SIG-M5 treated with dmso at 0.1 percent for 504 hours (cell line): ENCODE measurements around the gene SLX4IP.

Source experiments
- DNase-seq: peaks from one replicate; lab custom pipeline; 2025; ENCODE audit not compliant: unreplicated experiment; lab: John Stamatoyannopoulos, UW

The SLX4IP gene

GRCh38 chr20:10492844-10493243, 57.7 kb downstream of the SLX4IP start:
- DNase-seq: no peak

GRCh38 chr20:10495173-10495572, 60.1 kb downstream of the SLX4IP start:
- DNase-seq: no peak

- DNase-seq: no peak
These were observed 61.4 kb downstream of the SLX4IP start for GRCh38 chr20:10496465-10496864.

- DNase-seq: no peak
These were observed 62.2 kb downstream of the SLX4IP start for GRCh38 chr20:10497283-10497682.

GRCh38 chr20:10497791-10498190, 62.7 kb downstream of the SLX4IP start:
- no peak for DNase-seq

GRCh38 chr20:10498200-10498599, 63.1 kb downstream of the SLX4IP start:
- DNase-seq: no peak

GRCh38 chr20:10501402-10501801, 66.3 kb downstream of the SLX4IP start:
- DNase-seq: peak; percentile 92

GRCh38 chr20:10502098-10502526, 67.0 kb downstream of the SLX4IP start:
- DNase-seq: no peak

- DNase-seq: peak; percentile 59
These were observed 69.5 kb downstream of the SLX4IP start for GRCh38 chr20:10504608-10504993.

- DNase-seq: peak; percentile 89
These were observed 70.1 kb downstream of the SLX4IP start for GRCh38 chr20:10504994-10505730.

GRCh38 chr20:10505827-10506226, 70.7 kb downstream of the SLX4IP start:
- DNase-seq: no peak

- no peak for DNase-seq
These were observed 71.9 kb downstream of the SLX4IP start for GRCh38 chr20:10507052-10507451.

GRCh38 chr20:10508060-10508459, 73.0 kb downstream of the SLX4IP start:
- no peak for DNase-seq

GRCh38 chr20:10508468-10509251, 73.6 kb downstream of the SLX4IP start:
- no peak for DNase-seq

- DNase-seq: no peak
These were observed 74.3 kb downstream of the SLX4IP start for GRCh38 chr20:10509376-10509775.

GRCh38 chr20:10510216-10510615, 75.1 kb downstream of the SLX4IP start:
- DNase-seq: no peak

GRCh38 chr20:10511170-10511508, 76.0 kb downstream of the SLX4IP start:
- no peak for DNase-seq

GRCh38 chr20:10511509-10512251, 76.6 kb downstream of the SLX4IP start:
- peak; percentile 93 for DNase-seq

- no peak for DNase-seq
These were observed 78.0 kb downstream of the SLX4IP start for GRCh38 chr20:10513061-10513460.

- no peak for DNase-seq
These were observed 78.9 kb downstream of the SLX4IP start for GRCh38 chr20:10513931-10514575.

GRCh38 chr20:10516529-10516928, 81.4 kb downstream of the SLX4IP start:
- no peak for DNase-seq
